Keratinocyte (primary cell): ENCODE measurements around the gene DSC2.

Source experiments
- CTCF ChIP-seq, 3 experiments: IDR thresholded peaks in 1 of 3; conservative IDR thresholded peaks in 1 of 3; optimal IDR thresholded peaks in 1 of 3; 2 replicates in 2 of 3; 3 replicates in 1 of 3; pipeline versions ENCODE3 to v1.5.1; 2011; ENCODE audit warnings: low read length in 3 of 3, mild to moderate bottlenecking in 3 of 3, moderate library complexity in 2 of 3, control low read depth in 1 of 3, inconsistent platforms in 1 of 3; ENCODE audit not compliant: insufficient read depth in 2 of 3; ENCODE audit errors: extremely low read depth in 1 of 3
- EZH2 ChIP-seq: IDR thresholded peaks from one replicate; pipeline ENCODE4 v1.6.1; 2012; ENCODE audit warnings: inconsistent platforms, mild to moderate bottlenecking, low read length, moderate library complexity

- TF ChIP-seq CTCF (optimal IDR thresholded peaks at IDR 0.05 in 1 of 3, IDR thresholded peaks at IDR 0.05 in 1 of 3, conservative IDR thresholded peaks at IDR 0.05 in 1 of 3; ENCODE audit: extremely low read depth in 1 of 3, insufficient read depth in 2 of 3, low read length in 3 of 3) (no peak), EZH2 (no peak)
Measured at GRCh38 chr18:31129398-31130115, 27.3 kb upstream of the DSC2 start.
